HEK293T (cell line): ENCODE results near the gene TRAPPC2.

Source experiments
- CTCF ChIA-PET: fragments of 350-600 bp; formaldehyde crosslinking; extraction: SDS; loops from one replicate; lab custom pipeline; 2021; ENCODE audit warnings: antibody characterized with exemption, inconsistent platforms; lab: Yijun Ruan, JAX
- POLR2A ChIA-PET: fragments of 350-600 bp; formaldehyde crosslinking; extraction: SDS; loops from one replicate; lab custom pipeline; 2020; ENCODE audit warnings: antibody characterized with exemption, inconsistent platforms; lab: Yijun Ruan, JAX
- DNase-seq: peaks from one replicate; pipeline ENCODE4 v3.0.0; 2012; ENCODE audit warnings: mixed read lengths; ENCODE audit errors: extremely low spot score
- ARNT ChIP-seq: fragments of 450-650 bp; IDR thresholded peaks from 2 replicates; pipeline ENCODE4 v1.6.1; 2017; ENCODE audit warnings: mild to moderate bottlenecking
- BHLHE40 ChIP-seq: fragments of 450-650 bp; IDR thresholded peaks from 2 replicates; pipeline ENCODE4 v1.6.1; 2016; ENCODE audit warnings: mild to moderate bottlenecking, moderate library complexity, borderline replicate concordance
- CTBP1 ChIP-seq: fragments of 450-650 bp; IDR thresholded peaks from 2 replicates; pipeline ENCODE4 v1.6.1; 2016; ENCODE audit warnings: borderline replicate concordance
- ELF4 ChIP-seq: fragments of 450-650 bp; IDR thresholded peaks from 2 replicates; pipeline ENCODE4 v1.6.1; 2017; ENCODE audit warnings: antibody characterized with exemption
- FOXA1 ChIP-seq: fragments of 450-650 bp; IDR thresholded peaks from 2 replicates; pipeline ENCODE4 v1.6.1; 2016; ENCODE audit warnings: mild to moderate bottlenecking
- FOXK2 ChIP-seq: fragments of 450-650 bp; IDR thresholded peaks from 2 replicates; pipeline ENCODE4 v1.6.1; 2016; ENCODE audit warnings: mild to moderate bottlenecking
- FOXM1 ChIP-seq: fragments of 450-650 bp; IDR thresholded peaks from 2 replicates; pipeline ENCODE4 v1.6.1; 2017; ENCODE audit warnings: mild to moderate bottlenecking, borderline replicate concordance
- HDGF ChIP-seq: fragments of 450-650 bp; IDR thresholded peaks from 2 replicates; pipeline ENCODE4 v1.6.1; 2017; ENCODE audit warnings: antibody characterized with exemption, borderline replicate concordance
- L3MBTL2 ChIP-seq: fragments of 450-650 bp; conservative IDR thresholded peaks from 2 replicates; pipeline ENCODE4 v1.6.1; 2016; ENCODE audit warnings: mild to moderate bottlenecking
- LEF1 ChIP-seq: fragments of 450-650 bp; IDR thresholded peaks from 2 replicates; pipeline ENCODE4 v1.6.1; 2017; ENCODE audit warnings: mild to moderate bottlenecking, borderline replicate concordance
- NFRKB ChIP-seq: fragments of 450-650 bp; IDR thresholded peaks from 2 replicates; pipeline ENCODE4 v1.6.1; 2016; ENCODE audit warnings: mild to moderate bottlenecking, moderate library complexity
- SP1 ChIP-seq: fragments of 450-650 bp; IDR thresholded peaks from 2 replicates; pipeline ENCODE4 v1.6.1; 2017
- SUZ12 ChIP-seq: fragments of 450-650 bp; IDR thresholded peaks from 2 replicates; pipeline ENCODE4 v1.6.1; 2016; ENCODE audit warnings: mild to moderate bottlenecking
- TARDBP ChIP-seq: fragments of 450-650 bp; IDR thresholded peaks from 2 replicates; pipeline ENCODE4 v1.6.1; 2016
- ZNF384 ChIP-seq: fragments of 450-650 bp; IDR thresholded peaks from 2 replicates; pipeline ENCODE4 v1.6.1; 2016
- TF ChIP-seq, protein P1 (sequence below): fragments of 450-650 bp; IDR thresholded peaks from 2 replicates; pipeline ENCODE4 v1.6.1; 2016

The TRAPPC2 gene

DNA sequence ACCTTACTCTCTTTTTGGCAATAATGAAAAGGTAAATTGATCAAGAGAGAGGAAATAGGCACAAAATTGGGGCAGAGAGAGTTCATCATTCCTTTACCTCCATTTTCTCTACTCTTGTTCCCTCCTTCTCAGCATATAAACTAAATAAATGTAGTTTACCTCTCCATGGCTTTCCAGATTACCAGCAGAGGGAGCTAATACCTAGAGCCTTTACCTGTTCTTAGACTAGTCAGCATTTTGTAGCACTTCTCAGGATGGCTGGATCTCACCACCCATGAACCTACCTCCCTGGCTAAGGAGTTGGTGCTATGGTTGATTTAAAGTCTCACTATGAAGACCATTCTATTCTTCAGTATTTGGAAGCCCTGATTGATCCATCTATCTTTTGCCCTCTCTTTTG is 15.8 kb upstream of the TRAPPC2 start:
- peak; percentile 40 for DNase-seq
- CTCF ChIA-PET, result interaction anchor here (0.8 to 1.9 kb wide), 4 partner anchors 14 to 282 kb away, joined by 3 to 8 read pairs (median 4); no protein-coding TSS in a partner anchor
- TF ChIP-seq TARDBP, result no peak
- TF ChIP-seq FOXK2, result no peak
- TF ChIP-seq, protein P1, sequence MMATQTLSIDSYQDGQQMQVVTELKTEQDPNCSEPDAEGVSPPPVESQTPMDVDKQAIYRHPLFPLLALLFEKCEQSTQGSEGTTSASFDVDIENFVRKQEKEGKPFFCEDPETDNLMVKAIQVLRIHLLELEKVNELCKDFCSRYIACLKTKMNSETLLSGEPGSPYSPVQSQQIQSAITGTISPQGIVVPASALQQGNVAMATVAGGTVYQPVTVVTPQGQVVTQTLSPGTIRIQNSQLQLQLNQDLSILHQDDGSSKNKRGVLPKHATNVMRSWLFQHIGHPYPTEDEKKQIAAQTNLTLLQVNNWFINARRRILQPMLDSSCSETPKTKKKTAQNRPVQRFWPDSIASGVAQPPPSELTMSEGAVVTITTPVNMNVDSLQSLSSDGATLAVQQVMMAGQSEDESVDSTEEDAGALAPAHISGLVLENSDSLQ, result no peak
- TF ChIP-seq L3MBTL2, result no peak
- no peak for TF ChIP-seq CTBP1
- TF ChIP-seq BHLHE40, result no peak
- no peak for TF ChIP-seq LEF1
- no peak for TF ChIP-seq NFRKB
- TF ChIP-seq SP1, result no peak
- no peak for TF ChIP-seq FOXM1
- no peak for TF ChIP-seq ZNF384
- no peak for TF ChIP-seq FOXA1
- no peak for TF ChIP-seq ARNT
- no peak for TF ChIP-seq SUZ12
- TF ChIP-seq HDGF, result no peak
- no peak for TF ChIP-seq ELF4
- POLR2A ChIA-PET, result no interaction called here

DNA sequence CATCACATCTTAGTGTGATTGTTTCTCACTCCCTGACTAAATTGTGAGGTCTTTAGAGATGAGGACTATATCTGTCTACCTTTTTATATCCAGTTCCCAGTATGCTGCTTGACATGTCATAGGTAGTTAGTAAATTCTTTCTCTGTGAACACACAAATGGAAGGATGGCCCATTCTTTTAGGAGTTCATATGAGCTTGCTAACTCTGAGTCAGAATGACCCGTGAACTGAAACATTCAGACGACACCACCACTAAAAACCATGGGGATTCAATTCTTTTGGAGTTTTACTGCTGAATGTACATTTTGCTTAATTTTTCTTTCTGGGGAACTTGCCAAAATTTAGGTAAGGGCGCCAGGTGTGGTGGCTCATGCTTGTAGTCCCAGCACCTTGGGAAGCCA is 14.1 kb upstream of the TRAPPC2 start:
- TF ChIP-seq ZNF384 (no peak), SP1 (no peak)
- no peak for DNase-seq
- CTCF ChIA-PET, result no interaction called here
- POLR2A ChIA-PET, result no interaction called here

DNA sequence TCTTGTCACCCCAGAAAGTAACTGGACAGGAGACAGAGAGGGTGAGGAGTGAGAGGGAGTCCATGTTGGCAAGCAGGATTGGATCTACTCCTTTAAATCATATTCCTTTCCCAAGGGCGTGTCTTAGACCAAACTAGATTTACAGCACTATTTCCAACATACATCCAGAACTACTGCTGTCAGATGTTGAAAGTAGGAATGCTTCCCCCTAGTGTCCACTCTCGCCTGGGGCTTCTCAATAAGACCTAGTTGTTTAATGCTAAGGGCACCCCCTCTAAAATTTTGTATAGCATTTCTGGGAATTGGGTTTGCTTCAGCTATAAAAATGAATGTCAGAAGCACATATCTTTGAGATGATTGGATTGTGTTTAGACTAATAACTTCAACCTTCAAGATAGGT is 13.4 kb upstream of the TRAPPC2 start:
- POLR2A ChIA-PET, result no interaction called here
- DNase-seq, result peak; percentile 29
- CTCF ChIA-PET, result no interaction called here
- TF ChIP-seq, protein P1, result 0 out of 2 replicates have a peak, but pooled peaks have one; percentile 15
- no peak for TF ChIP-seq NFRKB

DNA sequence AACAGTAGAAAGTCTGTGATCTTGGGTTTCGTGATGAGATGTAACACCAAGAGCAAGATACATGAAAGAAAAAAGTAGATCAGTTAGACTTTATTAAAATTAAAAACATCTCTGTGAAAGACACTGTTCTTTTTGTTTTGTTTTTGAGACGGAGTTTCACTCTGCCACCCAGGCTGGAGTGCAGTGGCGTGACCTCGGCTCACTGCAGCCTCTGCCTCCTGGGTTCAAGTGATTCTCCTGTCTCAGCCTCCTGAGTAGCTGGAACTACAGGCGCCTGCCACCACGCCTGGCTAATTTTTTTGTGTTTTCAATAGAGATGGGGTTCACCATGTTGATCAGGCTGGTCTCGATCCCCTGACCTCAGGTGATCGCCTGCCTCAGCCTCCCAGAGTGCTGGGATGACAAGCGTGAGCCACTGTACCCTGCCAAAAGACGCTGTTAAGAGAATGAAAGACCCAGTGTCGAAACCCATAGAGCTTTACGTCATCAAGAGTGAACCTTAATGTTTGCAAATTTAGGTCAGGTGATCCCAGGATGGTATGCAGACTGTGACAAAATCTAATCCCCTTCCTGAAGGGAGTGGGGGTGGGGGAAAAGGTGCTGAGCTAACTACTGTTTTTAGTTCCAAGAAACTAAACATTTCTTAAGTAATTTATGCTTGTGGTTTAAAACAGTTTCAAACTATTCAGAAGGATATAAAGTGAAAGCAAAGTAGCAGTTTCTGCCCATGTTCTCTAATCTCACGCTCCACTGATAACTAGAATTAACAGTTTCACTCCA is 8.2 kb upstream of the TRAPPC2 start:
- ChIA-PET POLR2A (no interaction called here), CTCF (no interaction called here)
- no peak for DNase-seq
- TF ChIP-seq ZNF384, result no peak
- TF ChIP-seq FOXM1, result no peak
- TF ChIP-seq NFRKB, result no peak
- TF ChIP-seq ELF4, result no peak
- TF ChIP-seq TARDBP, result no peak
- TF ChIP-seq LEF1, result no peak
- no peak for TF ChIP-seq BHLHE40
- TF ChIP-seq, protein P1, result no peak
- TF ChIP-seq CTBP1, result no peak
- TF ChIP-seq ARNT, result no peak
- TF ChIP-seq SP1, result no peak
- TF ChIP-seq FOXA1, result no peak
- no peak for TF ChIP-seq HDGF
- no peak for TF ChIP-seq L3MBTL2

DNA sequence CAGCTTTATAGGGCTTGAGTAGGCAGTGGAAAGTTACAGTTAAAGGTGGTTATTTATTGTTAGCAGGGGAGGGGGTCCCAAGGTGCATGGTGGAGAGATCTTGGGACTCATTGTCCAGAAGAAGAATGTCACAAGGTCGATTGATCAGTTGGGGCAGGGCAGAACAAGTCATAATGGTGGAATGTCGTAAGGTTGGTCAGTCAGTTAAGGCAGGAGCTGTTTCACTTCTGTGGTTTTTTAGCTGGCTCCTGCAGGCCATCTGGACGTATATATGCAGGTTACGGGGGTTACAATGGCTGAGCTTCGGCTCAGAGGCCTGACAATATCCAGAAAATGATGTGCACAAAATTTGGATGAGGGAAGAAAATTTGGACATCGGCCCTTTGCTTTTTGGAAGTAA is 7.3 kb upstream of the TRAPPC2 start:
- no peak for DNase-seq
- ChIA-PET CTCF (interaction anchor here (0.8 kb wide), 1 partner anchor 18 kb away, joined by 4 read pairs; no protein-coding TSS in a partner anchor), POLR2A (no interaction called here)
- TF ChIP-seq SUZ12, result no peak
- TF ChIP-seq NFRKB, result no peak
- no peak for TF ChIP-seq ZNF384
- TF ChIP-seq HDGF, result no peak
- TF ChIP-seq FOXM1, result no peak
- TF ChIP-seq BHLHE40, result no peak
- TF ChIP-seq ARNT, result no peak
- no peak for TF ChIP-seq TARDBP
- TF ChIP-seq ELF4, result no peak
- TF ChIP-seq SP1, result no peak
- no peak for TF ChIP-seq LEF1
- TF ChIP-seq L3MBTL2, result no peak
- no peak for TF ChIP-seq FOXA1
- TF ChIP-seq, protein P1, result no peak
- TF ChIP-seq CTBP1, result no peak
- no peak for TF ChIP-seq FOXK2

DNA sequence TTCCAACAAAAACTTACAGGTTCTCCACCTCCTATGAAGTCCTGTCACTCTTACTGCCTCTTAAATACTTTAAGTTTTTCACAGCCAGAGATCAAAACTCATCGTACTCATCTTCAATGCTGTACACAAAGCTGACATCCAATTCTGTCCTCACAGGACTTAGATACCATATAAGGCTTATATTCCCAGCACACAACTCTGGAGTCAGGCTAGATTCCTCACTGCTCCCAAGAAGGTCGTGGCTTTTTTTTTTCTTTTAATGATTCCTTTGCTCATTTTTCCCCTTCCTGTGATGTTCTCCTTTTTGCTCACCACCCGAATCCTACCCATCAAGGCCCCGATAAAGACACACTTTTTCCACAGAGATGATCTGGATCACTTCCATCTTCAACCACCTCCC is 914 bp downstream of the TRAPPC2 start:
- CTCF ChIA-PET, result interaction anchor here (0.7 to 0.9 kb wide), 2 partner anchors 17 to 88 kb away, joined by 3 read pairs; no protein-coding TSS in a partner anchor

More for the DNA sequence above, 914 bp downstream of the TRAPPC2 start:
- no peak for DNase-seq
- TF ChIP-seq FOXM1 (no peak), ELF4 (no peak), L3MBTL2 (no peak), FOXK2 (no peak), SP1 (no peak), BHLHE40 (no peak), CTBP1 (no peak), TARDBP (no peak), LEF1 (no peak), FOXA1 (no peak), SUZ12 (no peak), HDGF (no peak), ARNT (no peak), ZNF384 (no peak)
- TF ChIP-seq, protein P1, result no peak
- POLR2A ChIA-PET, result interaction anchor here (1.1 to 2.5 kb wide), 10 partner anchors 10 to 296 kb away, joined by 3 to 32 read pairs (median 10); partner anchors contain the start of genes GEMIN8, RAB9A and TCEANC
